Peyer's patch (tissue), 4 donors: Measurements from ENCODE around the gene THSD7A.

Experiments used
- CTCF ChIP-seq, 6 experiments: fragments of 450-650 bp in 4 of 6; fragments of 200-600 bp in 2 of 6; sonication (generic) in 1 of 6; IDR thresholded peaks; one replicate each; pipeline ENCODE4 v1.5.1; 2017 to 2019; ENCODE audit warnings: antibody characterized with exemption in 6 of 6, mild to moderate bottlenecking in 3 of 6, moderate library complexity in 1 of 6
- POLR2A ChIP-seq, 2 donors: fragments of 450-650 bp; IDR thresholded peaks; one replicate each; pipeline ENCODE4 v1.5.1; 2017; ENCODE audit warnings: antibody characterized with exemption in 2 of 2, mild to moderate bottlenecking in 2 of 2, moderate library complexity in 2 of 2

GRCh38 chr7:11819947-11820346 lies 12.1 kb downstream of the THSD7A start:
- TF ChIP-seq CTCF (IDR thresholded peaks at IDR 0.05): no peak
- TF ChIP-seq POLR2A (IDR thresholded peaks at IDR 0.05): no peak
